LHCN-M2 (cell line): Measurements from ENCODE around the gene CCDC102B. TPM values are rescaled to one million over a fixed set of nuclear protein-coding genes. Genes with fewer than 3 reads are reported as not detected.
"Not testable (repeated sequence)": the region's sequence is repeated elsewhere in the genome, so short reads cannot be mapped to it uniquely, and the experiment has no call there.

ENCODE experiments used
- DNase-seq: peaks from one replicate; pipeline ENCODE4 v3.0.0-alpha.2; 2012; ENCODE audit warnings: low read depth
- total RNA-seq: library from RNA; depleted of rRNA; stranded (reverse); fragments of >200 nt; gene quantifications from 2 replicates; pipeline ENCODE4 v1.2.3, GENCODE V29; 2014

Gene CCDC102B
- total RNA-seq, 1 experiment from 2014 or later, result 13.6 TPM

- peak; percentile 19 for DNase-seq
Observed at GRCh38 chr18:68826121-68826520, 28.2 kb downstream of the CCDC102B start.

GRCh38 chr18:68830256-68831045, 32.6 kb downstream of the CCDC102B start:
- no peak for DNase-seq

DNA sequence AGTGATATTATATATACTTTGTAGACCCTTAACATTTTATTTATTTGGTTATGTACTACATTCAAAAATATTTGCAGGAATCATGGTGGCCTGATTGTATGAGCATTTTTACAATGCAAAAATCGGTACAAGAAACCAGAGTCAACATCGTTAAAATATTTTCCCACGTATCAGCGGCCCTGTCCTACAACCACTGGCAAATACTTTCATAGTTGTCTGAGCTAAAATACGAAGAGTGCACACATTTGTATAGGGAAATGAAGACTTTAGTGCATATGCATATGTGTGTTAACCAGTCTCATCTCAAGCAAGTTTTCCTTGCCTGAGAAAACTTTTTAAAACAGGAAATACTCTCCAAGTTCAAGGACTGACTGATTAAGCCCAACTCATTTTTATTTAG, 35.9 kb downstream of the CCDC102B start:
- no peak for DNase-seq

GRCh38 chr18:68837665-68838451, 40.0 kb downstream of the CCDC102B start:
- DNase-seq, result peak; percentile 70

DNA sequence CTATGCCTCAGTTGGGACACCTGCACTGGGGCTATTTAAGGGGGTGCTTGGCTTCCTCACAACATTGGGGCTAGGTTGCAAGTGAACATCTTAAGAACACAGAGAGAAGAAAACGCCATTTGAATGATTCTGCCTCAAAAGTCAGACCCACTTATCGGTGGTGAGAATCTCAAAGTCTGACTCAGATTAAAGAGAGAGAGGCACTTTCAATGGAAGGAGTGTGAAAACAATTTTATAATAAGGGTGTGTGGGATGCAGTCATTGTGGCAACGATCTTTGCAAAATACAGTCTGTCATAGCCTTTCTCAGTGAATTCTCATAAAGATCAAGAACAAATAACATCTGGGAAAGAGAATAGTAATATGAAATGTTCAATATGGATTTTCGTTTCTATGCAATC, 41.8 kb downstream of the CCDC102B start:
- DNase-seq, result no peak

GRCh38 chr18:68840554-68841263, 42.8 kb downstream of the CCDC102B start:
- DNase-seq, result peak; percentile 95

- peak; percentile 44 for DNase-seq
Observed at GRCh38 chr18:68841301-68841700, 43.4 kb downstream of the CCDC102B start.

- DNase-seq, result no peak
Observed at GRCh38 chr18:68842951-68843350, 45.1 kb downstream of the CCDC102B start.

- DNase-seq, result peak; percentile 14
Observed at GRCh38 chr18:68843473-68844089, 45.7 kb downstream of the CCDC102B start.

GRCh38 chr18:68847219-68847837, 49.4 kb downstream of the CCDC102B start:
- peak; percentile 29 for DNase-seq

DNA sequence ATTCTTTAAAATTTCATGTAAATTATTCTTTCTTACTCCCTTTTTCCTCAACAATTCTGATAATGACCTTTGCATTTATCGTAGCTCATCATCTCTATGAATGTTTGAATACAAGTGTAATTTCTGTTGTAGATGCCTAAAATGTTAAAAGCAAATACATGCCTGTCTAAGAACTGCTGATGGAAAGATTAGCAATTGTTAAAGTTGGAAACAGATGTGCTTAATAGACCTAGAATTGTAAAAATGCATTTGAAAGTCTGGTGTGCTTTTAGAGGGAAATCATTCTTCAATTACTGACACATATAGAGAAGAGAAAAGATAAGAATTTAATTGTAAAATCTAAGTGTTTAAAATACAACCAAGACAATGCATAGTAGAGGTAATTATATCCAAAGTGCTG, 50.4 kb downstream of the CCDC102B start:
- DNase-seq, result no peak

DNA sequence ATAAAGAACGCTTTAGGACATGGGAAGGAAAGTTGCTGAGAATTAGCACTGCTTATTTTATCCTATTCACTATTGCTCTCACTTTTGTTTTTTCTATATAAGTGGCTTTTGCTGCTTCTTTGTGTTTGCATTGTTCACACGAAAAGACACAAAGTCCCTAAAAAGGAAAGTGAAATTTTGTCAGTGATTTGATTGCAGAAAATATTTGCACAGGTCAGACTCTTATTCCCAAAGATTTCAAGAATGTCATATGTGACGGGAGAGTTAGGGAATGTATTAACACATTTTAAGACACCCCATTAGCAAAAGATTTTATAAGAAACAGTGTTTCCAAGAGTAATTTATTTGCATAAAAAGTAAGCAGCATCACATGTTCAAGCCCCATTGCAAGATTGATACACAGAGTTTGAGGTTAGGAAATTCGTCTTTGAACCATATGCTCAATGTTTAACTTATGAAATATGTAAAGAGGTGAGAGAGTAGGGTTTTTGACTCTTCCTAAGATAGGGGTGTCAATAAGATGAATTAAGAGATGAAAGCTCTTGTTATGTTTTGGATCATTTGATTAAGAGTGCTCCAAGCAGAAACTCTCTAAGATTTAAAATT, 57.0 kb downstream of the CCDC102B start:
- no peak for DNase-seq

- DNase-seq, result no peak
Observed at GRCh38 chr18:68855491-68855890, 57.6 kb downstream of the CCDC102B start.

- no peak for DNase-seq
Observed at GRCh38 chr18:68861365-68861764, 63.5 kb downstream of the CCDC102B start.

GRCh38 chr18:68865021-68865420, 67.1 kb downstream of the CCDC102B start:
- no peak for DNase-seq

DNA sequence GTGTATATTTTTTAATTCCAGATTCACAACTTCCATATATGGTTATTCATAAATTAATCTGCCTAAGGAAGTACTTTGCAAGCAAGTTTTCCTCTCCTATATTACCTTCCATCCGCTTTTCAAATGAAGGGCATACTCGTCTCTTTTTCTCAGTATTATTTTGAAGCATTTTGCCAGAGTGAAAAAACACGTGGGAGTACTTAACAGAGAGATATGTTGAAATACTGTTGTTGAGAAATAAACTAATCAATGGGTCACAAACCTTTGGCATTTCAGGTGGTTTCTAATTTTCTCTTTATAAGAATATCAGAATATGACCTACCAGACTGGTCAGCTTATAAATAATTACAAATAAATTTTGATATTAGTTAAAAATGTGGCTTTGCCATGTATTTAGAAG, 67.6 kb downstream of the CCDC102B start:
- no peak for DNase-seq

DNA sequence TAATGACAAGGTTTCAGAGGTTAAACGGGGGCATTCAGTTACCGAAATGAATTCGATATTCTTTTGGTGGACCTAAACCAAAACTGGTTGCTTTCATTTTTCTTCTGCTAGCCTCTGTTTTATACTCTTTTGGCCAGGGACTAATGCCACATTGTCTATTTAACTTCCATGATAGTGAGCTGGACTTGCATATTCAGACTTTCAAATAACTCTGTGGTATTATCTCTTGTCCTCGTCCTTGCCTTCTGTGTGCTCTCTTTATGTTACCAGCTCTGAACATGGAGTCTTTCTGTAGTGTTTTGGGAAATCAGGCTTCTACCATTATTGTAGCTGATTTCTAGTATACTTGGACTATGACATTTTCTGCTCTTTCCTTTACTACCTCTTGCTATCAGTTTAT, 75.1 kb downstream of the CCDC102B start:
- no peak for DNase-seq

DNA sequence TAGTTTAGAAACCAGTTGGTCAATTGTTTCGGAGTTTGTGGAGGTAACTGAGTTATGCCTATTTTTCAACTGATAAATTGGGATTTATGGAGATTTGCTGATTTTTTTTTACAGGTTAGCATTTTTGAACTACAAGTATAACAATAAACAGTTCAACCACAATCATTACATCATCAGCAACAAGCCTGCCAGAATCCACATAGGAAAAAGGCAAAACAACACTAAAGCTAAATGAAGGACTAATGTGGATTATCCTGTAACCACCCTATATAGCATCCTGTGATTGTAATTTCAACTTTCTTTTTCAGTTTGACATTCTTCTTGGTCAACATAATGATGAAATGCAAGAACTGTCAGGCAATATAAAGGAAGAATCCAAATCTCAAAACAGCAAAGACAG, 76.5 kb downstream of the CCDC102B start:
- peak; percentile 27 for DNase-seq

DNA sequence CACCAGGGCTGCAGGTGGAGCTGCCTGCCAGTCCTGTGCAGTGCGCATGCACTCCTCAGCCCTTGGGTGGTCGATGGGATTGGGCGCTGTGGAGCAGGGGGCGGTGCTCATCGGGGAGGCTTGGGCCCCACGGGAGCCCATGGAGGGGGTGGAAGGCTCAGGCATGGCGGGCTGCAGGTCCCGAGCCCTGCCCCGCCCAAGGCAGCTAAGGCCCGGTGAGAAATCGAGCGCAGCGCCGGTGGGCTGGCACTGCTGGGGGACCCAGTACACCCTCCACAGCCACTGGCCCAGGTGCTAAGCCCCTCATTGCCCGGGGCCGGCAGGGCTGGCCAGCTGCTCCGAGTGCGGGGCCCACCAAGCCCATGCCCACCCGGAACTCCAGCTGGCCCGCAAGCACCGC, 82.1 kb downstream of the CCDC102B start:
- DNase-seq, result not testable (repeated sequence)

GRCh38 chr18:68887410-68887809, 89.5 kb downstream of the CCDC102B start:
- DNase-seq, result no peak

- DNase-seq, result peak; percentile 4
Observed at GRCh38 chr18:68893354-68893753, 95.5 kb downstream of the CCDC102B start.
